Choroid plexus epithelial cell (primary cell): ENCODE data around the gene GKN1.

Experiments used
- DNase-seq: peaks from one replicate; pipeline ENCODE4 v3.0.0-alpha.2; 2010; ENCODE audit warnings: low read depth
- H3K4me3 ChIP-seq: 2 replicates; pipeline ENCODE4 v1.5.1; 2011; ENCODE audit warnings: low read depth, mild to moderate bottlenecking, control low read depth, low read length, moderate library complexity
- TF ChIP-seq, protein P1 (sequence below): conservative IDR thresholded peaks from 2 replicates; pipeline ENCODE4 v1.5.1; 2011; ENCODE audit warnings: low read depth, mild to moderate bottlenecking, control low read depth, inconsistent platforms, low read length, moderate library complexity

Gene GKN1

DNA sequence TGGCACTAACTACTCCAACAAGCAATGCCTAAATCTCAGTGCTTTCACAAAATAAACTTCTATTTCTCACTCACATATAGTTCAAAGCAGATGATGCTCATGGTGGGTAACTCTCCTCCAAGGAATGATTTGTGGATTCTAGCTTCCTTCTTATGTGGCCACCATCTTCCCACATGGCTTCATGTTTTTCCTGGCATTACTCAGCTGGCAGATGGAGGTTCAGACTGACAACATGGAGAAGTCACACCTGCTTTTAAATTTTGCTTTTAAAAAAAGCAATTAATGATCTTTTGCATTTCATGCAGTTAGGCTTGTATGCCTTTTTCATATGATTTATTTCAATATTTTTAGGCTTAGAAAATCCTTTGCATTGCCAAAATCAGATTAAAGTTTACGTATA is 15.4 kb upstream of the GKN1 start:
- TF ChIP-seq, protein P1, sequence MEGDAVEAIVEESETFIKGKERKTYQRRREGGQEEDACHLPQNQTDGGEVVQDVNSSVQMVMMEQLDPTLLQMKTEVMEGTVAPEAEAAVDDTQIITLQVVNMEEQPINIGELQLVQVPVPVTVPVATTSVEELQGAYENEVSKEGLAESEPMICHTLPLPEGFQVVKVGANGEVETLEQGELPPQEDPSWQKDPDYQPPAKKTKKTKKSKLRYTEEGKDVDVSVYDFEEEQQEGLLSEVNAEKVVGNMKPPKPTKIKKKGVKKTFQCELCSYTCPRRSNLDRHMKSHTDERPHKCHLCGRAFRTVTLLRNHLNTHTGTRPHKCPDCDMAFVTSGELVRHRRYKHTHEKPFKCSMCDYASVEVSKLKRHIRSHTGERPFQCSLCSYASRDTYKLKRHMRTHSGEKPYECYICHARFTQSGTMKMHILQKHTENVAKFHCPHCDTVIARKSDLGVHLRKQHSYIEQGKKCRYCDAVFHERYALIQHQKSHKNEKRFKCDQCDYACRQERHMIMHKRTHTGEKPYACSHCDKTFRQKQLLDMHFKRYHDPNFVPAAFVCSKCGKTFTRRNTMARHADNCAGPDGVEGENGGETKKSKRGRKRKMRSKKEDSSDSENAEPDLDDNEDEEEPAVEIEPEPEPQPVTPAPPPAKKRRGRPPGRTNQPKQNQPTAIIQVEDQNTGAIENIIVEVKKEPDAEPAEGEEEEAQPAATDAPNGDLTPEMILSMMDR = no peak
- no peak for DNase-seq

DNA sequence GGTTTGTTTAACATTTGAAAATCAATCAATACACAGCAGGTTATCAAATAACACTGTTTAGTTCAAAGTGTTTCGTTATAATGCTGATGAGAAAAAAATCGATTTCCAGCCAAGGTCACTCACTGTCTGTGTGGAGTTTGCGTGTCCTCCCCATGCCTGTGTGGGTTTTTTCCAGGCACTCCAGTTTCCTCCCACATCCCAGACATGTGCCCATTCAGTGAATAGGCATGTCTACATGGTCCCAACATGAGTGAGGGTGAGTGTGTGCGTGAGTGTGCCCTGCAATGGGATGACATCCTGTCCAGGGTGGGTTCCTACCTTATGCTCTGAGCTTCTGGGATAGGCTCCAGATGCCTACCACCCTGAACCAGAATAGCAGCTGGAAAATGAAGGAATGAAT is 13.1 kb upstream of the GKN1 start:
- TF ChIP-seq, protein P1 = no peak
- DNase-seq = no peak
- H3K4me3 ChIP-seq = no peak overlapping the region

More for the DNA sequence above, 15.4 kb upstream of the GKN1 start:
- no peak overlapping the region for H3K4me3 ChIP-seq

DNA sequence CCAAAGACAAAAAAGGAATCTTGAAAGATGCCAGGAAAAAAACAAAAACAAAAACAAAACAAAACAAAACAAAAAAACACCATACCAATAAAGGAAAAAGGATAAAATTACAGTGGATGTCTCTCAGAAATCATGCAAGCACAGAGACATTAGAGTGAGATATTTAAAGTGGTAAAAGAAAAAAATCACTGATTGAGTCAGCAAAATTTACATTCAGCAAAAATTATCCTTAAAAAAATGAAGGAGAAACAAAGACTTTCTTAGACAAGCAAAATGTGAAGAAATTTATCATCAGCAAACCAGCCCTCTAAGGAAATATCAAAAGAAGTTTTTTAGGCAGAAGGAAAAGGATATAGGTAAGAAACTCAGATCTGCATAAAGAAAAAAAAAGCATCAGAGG is 10.2 kb upstream of the GKN1 start:
- no peak for DNase-seq
- H3K4me3 ChIP-seq = no peak overlapping the region
- TF ChIP-seq, protein P1 = no peak

DNA sequence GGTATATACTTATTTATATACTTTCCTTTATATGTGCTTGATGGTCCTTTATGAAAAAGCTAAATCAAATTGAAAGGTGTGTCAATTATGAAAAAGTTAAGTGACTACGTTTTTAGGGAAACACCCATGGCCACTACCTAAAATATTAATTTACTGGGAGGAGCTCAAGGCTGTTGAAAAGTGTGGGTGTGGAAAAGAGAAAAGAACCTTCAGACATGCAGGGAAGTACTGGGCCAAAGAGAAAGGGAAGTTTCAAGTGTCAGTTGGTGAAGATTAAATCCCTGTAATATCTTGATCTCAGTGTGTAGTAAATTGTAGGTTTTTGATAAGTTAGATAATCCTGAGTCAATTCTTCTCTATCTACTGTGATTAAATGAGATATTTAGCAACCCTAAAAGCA is 6.2 kb upstream of the GKN1 start:
- no peak for DNase-seq
- TF ChIP-seq, protein P1 = no peak
- no peak overlapping the region for H3K4me3 ChIP-seq

DNA sequence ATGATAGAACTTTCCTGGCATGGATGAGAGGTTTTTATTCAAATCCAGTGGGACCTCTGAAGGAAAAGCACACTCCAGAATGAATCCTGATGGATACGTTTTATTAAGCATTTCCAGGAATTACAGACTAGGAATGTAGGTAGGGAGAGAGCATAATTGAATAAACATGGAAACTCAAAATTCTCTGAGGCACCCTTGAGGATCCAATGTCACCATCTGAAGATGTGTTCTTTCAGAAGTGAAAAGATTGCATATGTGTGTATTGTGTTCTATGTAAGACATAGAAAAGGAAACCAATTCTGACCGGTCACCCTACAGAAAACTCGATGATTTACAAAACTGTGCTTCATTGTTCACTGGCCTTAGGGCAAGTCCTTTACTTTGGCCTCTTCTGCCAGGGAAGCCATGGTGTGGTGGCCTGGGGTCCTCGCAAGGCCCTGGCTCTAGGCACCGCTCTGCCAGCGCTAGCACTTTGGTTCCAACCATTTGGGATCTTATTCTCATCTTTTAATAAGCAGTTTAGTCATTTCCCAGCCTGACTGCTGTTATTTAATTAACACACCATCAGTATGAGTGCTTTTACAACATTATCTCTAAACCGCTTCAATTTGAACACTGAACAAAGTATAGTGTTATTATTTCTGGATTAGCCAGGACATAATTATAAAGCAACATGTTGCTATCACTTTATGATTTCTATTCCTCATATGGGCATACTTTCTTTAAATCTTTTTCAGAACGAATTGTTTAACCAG is 4.5 kb upstream of the GKN1 start:
- H3K4me3 ChIP-seq = no peak overlapping the region
- DNase-seq = no peak
- TF ChIP-seq, protein P1 = no peak

DNA sequence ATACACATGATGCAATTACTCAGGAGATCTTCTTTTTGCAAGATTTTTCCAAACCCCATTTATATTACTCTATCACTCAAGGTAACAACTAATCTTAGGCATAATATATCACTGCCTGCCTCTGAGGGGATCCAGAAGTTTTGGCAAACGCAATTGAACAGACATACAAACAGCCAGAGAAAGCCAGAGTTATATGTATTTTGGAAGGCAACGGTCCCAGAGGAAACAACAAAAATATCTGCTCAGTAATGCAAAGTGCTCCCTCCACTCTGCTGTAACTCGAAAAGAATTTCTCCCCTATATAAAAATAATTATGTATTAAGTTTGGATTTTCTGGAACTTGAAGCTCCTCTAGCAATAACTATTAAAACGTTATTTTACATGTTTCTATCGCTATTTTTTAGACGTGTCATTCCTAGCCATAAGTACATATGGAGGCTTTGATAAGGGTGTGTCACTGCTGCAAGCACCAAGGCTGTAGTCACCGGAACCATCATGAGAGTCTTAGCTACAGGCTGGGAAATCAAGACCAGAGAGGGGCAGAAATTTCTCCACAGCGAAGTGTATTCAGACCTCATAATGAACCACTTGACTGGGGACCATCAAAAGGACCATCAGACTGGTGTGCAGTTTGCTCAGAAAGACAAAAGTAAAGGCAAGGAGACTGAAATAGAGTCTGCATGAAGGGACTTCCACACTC is 3.7 kb upstream of the GKN1 start:
- TF ChIP-seq, protein P1 = no peak
- H3K4me3 ChIP-seq = no peak overlapping the region
- no peak for DNase-seq
